GM12878 (cell line): ENCODE measurements around the gene CXCL13. TPM values are rescaled to one million over a fixed set of nuclear protein-coding genes. Genes with fewer than 3 reads are reported as not detected.

ENCODE experiments used
- ATAC-seq: fragments of 200-7000 bp; cut with Tn5 transposase; 3 replicates; pipeline ENCODE4 v1.9.1; 2020; ENCODE audit warnings: mild to moderate bottlenecking, moderate library complexity
- BruUV-seq: library from RNA; stranded (reverse); fragments of 400-500 nt; replicated peaks from 2 replicates; lab custom pipeline; 2021; lab: Mats Ljungman, UMichigan
- CTCF ChIA-PET: fragments of 300-600 bp; sonication (Branson Sonifier 250); formaldehyde crosslinking; extraction: SDS; loops from one replicate; lab custom pipeline; 2021; ENCODE audit warnings: inconsistent platforms; lab: Yijun Ruan, JAX
- POLR2A ChIA-PET: fragments of 350-600 bp; formaldehyde crosslinking; extraction: SDS; loops from one replicate; lab custom pipeline; 2021; ENCODE audit warnings: inconsistent platforms; lab: Charles Lee
- RAD21 ChIA-PET: fragments of 300-600 bp; sonication (Branson Sonifier 250); formaldehyde crosslinking; loops from one replicate; lab custom pipeline; 2023; ENCODE audit warnings: antibody characterized with exemption; ENCODE audit not compliant: unreplicated experiment; lab: Charles Lee
- SMC1A ChIA-PET: fragments of 300-600 bp; sonication (Branson Sonifier 250); formaldehyde crosslinking; loops from one replicate; lab custom pipeline; 2023; ENCODE audit not compliant: unreplicated experiment, uncharacterized antibody; lab: Charles Lee
- DNase-seq: peaks from one replicate; pipeline ENCODE4 v3.0.0-alpha.2; 2011; ENCODE audit warnings: low read depth, low spot score
- FAIRE-seq: peaks from 3 replicates; lab custom pipeline; 2011; peaks lifted over from hg19 to GRCh38; lab: Jason Lieb, UNC
- H2AFZ ChIP-seq: 2 replicates; pipeline ENCODE4 v1.6.0; 2011; ENCODE audit warnings: low read depth, low read length, control low read depth; ENCODE audit not compliant: control insufficient read depth
- H3K27ac ChIP-seq: 2 replicates; pipeline ENCODE4 v1.5.1; 2011; ENCODE audit warnings: control low read depth; ENCODE audit not compliant: control insufficient read depth, insufficient read depth
- H3K27me3 ChIP-seq, 2 experiments: replicated peaks in 1 of 2; 2 replicates each; pipeline versions ENCODE4 v1.6.0 to v1.6.1; 2011; ENCODE audit warnings: low read length in 1 of 2; ENCODE audit not compliant: control insufficient read depth in 2 of 2, insufficient read depth in 2 of 2
- H3K36me3 ChIP-seq, 2 experiments: 2 replicates each; pipeline ENCODE4 v1.5.1; 2011; ENCODE audit warnings: low read length in 1 of 2; ENCODE audit not compliant: control insufficient read depth in 2 of 2, insufficient read depth in 2 of 2
- H3K4me1 ChIP-seq: 2 replicates; pipeline ENCODE4 v1.6.1; 2011; ENCODE audit warnings: mild to moderate bottlenecking, low read length, moderate library complexity, mixed read lengths; ENCODE audit not compliant: control insufficient read depth, insufficient read depth
- H3K4me2 ChIP-seq: 2 replicates; pipeline ENCODE4 v1.6.0; 2011; ENCODE audit warnings: control low read depth; ENCODE audit not compliant: control insufficient read depth, insufficient read depth
- H3K4me3 ChIP-seq: fragments of 200-600 bp; sonication (generic); 2 replicates; pipeline ENCODE4 v1.5.1; 2016
- H3K79me2 ChIP-seq: 2 replicates; pipeline ENCODE4 v1.6.0; 2011; ENCODE audit warnings: low read length; ENCODE audit not compliant: control insufficient read depth, insufficient read depth
- H3K9ac ChIP-seq: 2 replicates; pipeline ENCODE4 v1.8.0; 2011; ENCODE audit warnings: low read length, control low read depth, mixed read lengths; ENCODE audit not compliant: control insufficient read depth, insufficient read depth
- H3K9me3 ChIP-seq: replicated peaks from 3 replicates; pipeline ENCODE4 v1.5.1; 2011; ENCODE audit warnings: mild to moderate bottlenecking, low read length; ENCODE audit not compliant: control insufficient read depth, insufficient read depth
- H4K20me1 ChIP-seq: 2 replicates; pipeline ENCODE4 v1.6.0; 2011; ENCODE audit not compliant: control insufficient read depth, insufficient read depth
- CHD2 ChIP-seq: IDR thresholded peaks from 2 replicates; pipeline ENCODE4 v1.6.1; 2011; ENCODE audit warnings: low read depth, low read length, improper control_type of control experiment, borderline replicate concordance
- FOXM1 ChIP-seq: IDR thresholded peaks from 2 replicates; pipeline ENCODE4 v1.6.1; 2012; ENCODE audit warnings: low read depth, mild to moderate bottlenecking, inconsistent platforms, low read length, moderate library complexity
- JUNB ChIP-seq: IDR thresholded peaks from 2 replicates; pipeline ENCODE4 v1.6.1; 2016; ENCODE audit warnings: antibody characterized with exemption, mild to moderate bottlenecking
- TCF12 ChIP-seq: IDR thresholded peaks from 2 replicates; pipeline ENCODE4 v1.6.1; 2011; ENCODE audit warnings: low read depth, mild to moderate bottlenecking, low read length
- USF1 ChIP-seq: IDR thresholded peaks from 2 replicates; pipeline ENCODE4 v1.6.1; 2011; ENCODE audit warnings: borderline replicate concordance, low read depth, mild to moderate bottlenecking, moderate library complexity, mixed read lengths, low read length; ENCODE audit not compliant: insufficient read depth; ENCODE audit errors: extremely low read length
- ZNF592 ChIP-seq: fragments of 450-650 bp; IDR thresholded peaks from 2 replicates; pipeline ENCODE4 v1.6.1; 2017; ENCODE audit warnings: mild to moderate bottlenecking, moderate library complexity
- WGBS: methylation state at CpG from one replicate; pipeline ENCODE4 v1.1.6; 2016; ENCODE audit warnings: low lambda C conversion rate; ENCODE audit not compliant: insufficient replicate concordance, insufficient coverage; ENCODE audit errors: missing lambda C conversion rate; 5-methylcytosine and 5-hydroxymethylcytosine counted together
- in situ Hi-C: fragments of 300-500 bp; cut with MboI; formaldehyde crosslinking; loops from 9 replicates; pipeline ENCODE4 v1.14.3; 2018; ENCODE audit warnings: mixed read lengths
- intact Hi-C: fragments of 100-400 bp; cut with micrococcal nuclease; formaldehyde crosslinking; loops from one replicate; pipeline ENCODE4 v1.14.2; 2022; ENCODE audit not compliant: unreplicated experiment
- polyA plus RNA-seq, 11 experiments: library from polyadenylated mRNA; depleted of rRNA in 4 of 11; unstranded in 6 of 11; stranded (reverse) in 5 of 11; fragments of >200 nt; fragmentation: Nextera tagmentation in 4 of 11; fragmentation: Illumina TruSeq in 1 of 11; extraction: Ambion mirVana in 4 of 11; extraction: Trizol in 1 of 11; gene quantifications; 1 replicate in 1 of 11; 2 replicates in 10 of 11; pipeline versions ENCODE4 v1.2.1 to v1.2.3, GENCODE V29; 2011 to 2016; ENCODE audit warnings: inconsistent platforms in 2 of 11, missing spikeins in 2 of 11, low read depth in 1 of 11
- total RNA-seq, 4 experiments: library from RNA; depleted of rRNA in 3 of 4; stranded (reverse); fragments of >200 nt in 3 of 4; fragmentation: Illumina TruSeq in 1 of 4; extraction: Trizol in 1 of 4; gene quantifications; 2 replicates each; pipeline versions ENCODE4 v1.2.1 to v1.2.3, GENCODE V29; 2013 to 2021

Gene CXCL13
- total and polyA plus RNA-seq, 10 of the 15 experiments (the other 5 are each of a cell fraction or from before 2014, with no cell fraction given): 0.05 to 0.16 TPM; not detected in 8

GRCh38 chr4:77631276-77631675 lies 25.7 kb downstream of the CXCL13 start:
- H3K27me3 ChIP-seq: no peaks in the 10 kb centered on the region
- intact Hi-C loops: no loop called here
- in situ Hi-C loops: no loop called here

More at GRCh38 chr4:77631276-77631675, 25.7 kb downstream of the CXCL13 start:
- H4K20me1 ChIP-seq: no peaks in the 10 kb centered on the region
- no peak overlapping the region for H2AFZ ChIP-seq
- no peaks in the 10 kb centered on the region for H3K4me1 ChIP-seq
- DNase-seq (no peak), FAIRE-seq (no peak), ATAC-seq (no peak)
- no peaks in the 10 kb centered on the region for H3K36me3 ChIP-seq
- no TSS peak for BruUV-seq
- H3K9me3 ChIP-seq: no peaks in the 10 kb centered on the region; the same call in 2 of the 3 replicates
- ChIA-PET CTCF (no interaction called here), POLR2A (no interaction called here), RAD21 (no interaction called here), SMC1A (no interaction called here)
- H3K9ac ChIP-seq: no peak overlapping the region
- H3K79me2 ChIP-seq: no peaks in the 10 kb centered on the region
- no peak for TF ChIP-seq TCF12
- no peak for TF ChIP-seq CHD2
- TF ChIP-seq JUNB: no peak
- TF ChIP-seq FOXM1: no peak
- no peak for TF ChIP-seq ZNF592
- TF ChIP-seq USF1: no peak
- no peak overlapping the region for H3K4me2 ChIP-seq
- no peak overlapping the region for H3K27ac ChIP-seq
- 14% methylated on average over 1 of the region's 1 CpG for WGBS
- H3K4me3 ChIP-seq: no peak overlapping the region
